Right kidney (tissue), 1 donor: ENCODE results near the gene CYSTM1.
"Not testable (repeated sequence)": the region's sequence is repeated elsewhere in the genome, so short reads cannot be mapped to it uniquely, and the experiment has no call there.

Experiments
- DNase-seq: peaks from one replicate; pipeline ENCODE4 v3.0.0-alpha.2; 2016

CYSTM1 gene

GRCh38 chr5:140175367-140176030 is 511 bp downstream of the CYSTM1 start:
- DNase-seq, result peak; percentile 93

DNA sequence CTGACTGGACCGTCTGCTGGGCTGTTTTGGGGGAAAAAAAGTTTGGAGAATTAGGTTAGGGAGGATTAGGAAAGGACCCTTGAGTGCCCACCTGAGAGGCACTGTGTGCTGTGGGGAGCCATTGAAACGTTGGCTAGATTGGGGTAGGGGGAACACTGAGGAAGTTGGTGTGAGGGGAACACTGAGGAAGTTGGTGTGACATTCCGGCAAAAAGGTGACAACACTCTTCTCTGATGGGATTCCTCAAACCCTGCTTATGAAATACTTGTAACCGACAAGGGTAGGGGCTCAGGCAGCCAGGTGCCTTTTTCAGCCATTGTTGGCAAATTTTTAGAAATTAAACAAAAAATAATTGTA is 1.0 kb downstream of the CYSTM1 start:
- DNase-seq, result no peak

GRCh38 chr5:140178086-140178410 is 3.1 kb downstream of the CYSTM1 start:
- DNase-seq, result no peak

DNA sequence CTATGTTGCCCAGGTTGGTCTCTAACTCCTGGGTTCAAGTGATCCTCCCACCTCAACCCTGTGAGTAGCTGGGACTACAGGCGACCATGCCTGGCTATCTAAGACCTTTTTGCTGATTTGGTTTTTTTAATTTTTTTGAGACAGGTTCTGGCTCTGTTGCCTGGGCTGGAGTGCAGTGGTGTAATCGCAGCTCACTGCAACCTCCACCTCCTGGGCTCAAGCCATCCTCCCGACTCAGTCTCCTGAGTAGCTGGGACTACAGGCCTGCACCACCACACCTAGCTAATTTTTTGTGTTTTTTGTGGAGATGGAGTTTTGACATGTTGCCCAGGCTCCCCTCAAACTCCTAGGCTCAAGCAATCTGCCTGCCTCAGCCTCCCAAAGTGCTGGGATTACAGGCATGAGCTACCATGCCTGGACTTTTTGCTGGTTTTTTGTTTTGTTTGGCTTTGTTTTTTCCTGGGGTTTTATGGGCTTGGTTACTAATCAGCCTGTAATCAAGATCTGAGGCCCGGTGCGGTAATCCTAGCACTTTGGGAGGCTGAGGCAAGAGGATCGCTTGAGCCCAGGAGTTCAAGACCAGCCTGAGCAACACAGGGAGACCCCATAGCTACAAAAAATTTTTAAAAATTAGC is 3.6 kb downstream of the CYSTM1 start:
- DNase-seq, result no peak

DNA sequence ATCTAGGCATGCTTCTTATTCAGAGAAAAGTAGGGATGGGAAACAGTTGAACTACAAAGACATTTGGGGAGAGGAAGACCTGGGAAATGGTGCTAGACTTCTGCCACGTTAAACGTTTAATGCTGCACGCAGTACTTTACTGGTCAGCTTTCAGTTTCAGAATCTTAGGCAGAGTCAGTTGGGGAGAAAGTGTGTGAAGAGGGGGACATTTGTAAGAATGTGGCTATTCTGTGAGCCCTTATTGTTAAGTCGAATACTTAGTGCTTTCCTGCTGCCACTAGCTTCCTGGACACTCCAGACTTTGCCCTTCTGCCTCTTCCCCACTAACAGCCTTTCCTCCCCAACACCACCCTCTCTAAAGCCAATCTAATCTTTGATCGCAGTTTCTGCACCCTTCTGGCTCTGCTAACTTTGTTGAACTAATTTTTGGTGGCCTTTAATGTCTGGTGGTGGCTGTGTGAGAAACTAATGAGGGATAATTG is 6.1 kb downstream of the CYSTM1 start:
- DNase-seq, result no peak

GRCh38 chr5:140181525-140181924 is 6.5 kb downstream of the CYSTM1 start:
- DNase-seq, result no peak

DNA sequence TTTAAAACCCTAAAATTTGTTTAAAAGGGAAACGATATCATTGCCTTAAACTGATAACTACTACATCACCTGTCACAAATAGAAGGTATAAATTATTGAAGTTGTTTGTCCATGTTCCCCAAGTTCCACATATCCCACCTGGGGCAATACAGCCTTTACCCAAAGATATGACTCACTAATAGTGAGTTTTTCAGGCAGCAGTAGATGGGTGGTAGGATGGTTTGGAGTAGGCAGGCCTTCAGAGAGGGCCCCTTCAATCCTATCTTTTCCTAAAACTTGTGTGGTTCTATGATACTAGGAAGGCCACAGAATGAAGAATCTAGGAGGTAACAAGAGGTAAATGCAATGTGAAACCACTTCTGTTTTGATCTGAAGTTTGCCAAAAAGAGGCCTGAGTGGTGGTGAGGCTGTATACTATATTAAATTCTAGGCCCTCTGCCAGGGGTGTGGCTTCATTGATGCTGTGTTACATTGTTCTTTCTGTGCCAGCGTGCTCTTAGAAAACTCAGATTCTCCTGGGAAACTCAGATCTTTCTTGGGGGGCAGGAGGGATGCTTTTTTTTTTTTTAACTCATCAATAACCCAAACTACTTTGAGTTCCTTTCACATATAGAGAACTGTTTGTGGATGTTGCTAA is 7.2 kb downstream of the CYSTM1 start:
- DNase-seq, result no peak

DNA sequence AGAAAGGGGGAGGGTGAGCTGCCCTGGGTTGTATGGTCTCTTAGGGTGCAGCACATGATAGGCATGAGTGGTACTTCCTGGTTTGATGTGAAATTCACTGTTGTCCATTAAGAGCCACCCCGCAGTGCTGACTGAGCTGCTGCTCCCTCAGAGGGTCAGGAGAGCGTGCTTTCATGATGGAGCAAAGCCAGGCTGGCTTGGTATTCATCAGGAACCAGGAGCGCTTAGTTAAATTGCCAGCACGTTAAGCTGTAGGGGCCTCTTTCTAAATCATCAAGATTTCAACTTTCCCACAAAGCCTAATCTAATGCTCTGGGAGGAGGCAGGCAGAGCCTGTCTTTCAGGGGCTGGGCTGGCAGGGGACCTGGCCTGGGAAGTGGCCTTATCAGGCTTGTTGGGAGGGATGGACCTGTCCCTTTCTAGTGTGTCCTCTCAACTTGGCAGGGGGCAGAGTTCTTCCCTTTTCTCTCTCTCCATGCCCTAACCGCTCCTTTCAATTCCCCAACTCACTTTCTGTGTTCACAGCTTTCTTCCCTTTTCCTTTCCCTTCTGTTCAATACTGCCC is 7.9 kb downstream of the CYSTM1 start:
- no peak for DNase-seq

DNA sequence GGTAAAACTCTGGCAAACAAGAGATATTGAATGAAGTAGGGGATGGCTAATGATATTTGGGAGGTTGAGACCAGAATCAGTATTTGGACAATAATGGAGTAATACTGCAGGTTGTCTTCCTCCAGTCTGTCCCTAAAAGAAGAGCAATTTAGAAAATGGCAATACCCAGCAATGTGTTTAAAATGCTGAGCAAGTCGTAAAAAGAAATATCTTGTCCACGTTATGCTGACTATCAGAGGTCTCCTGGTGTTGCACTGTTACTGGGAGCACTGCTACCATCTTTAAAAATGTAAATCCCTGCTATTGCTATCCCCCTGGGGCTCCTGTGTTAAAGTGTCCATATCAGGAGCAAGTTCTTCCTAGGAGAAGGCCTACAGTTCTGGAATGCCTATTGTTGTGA is 10.4 kb downstream of the CYSTM1 start:
- no peak for DNase-seq

DNA sequence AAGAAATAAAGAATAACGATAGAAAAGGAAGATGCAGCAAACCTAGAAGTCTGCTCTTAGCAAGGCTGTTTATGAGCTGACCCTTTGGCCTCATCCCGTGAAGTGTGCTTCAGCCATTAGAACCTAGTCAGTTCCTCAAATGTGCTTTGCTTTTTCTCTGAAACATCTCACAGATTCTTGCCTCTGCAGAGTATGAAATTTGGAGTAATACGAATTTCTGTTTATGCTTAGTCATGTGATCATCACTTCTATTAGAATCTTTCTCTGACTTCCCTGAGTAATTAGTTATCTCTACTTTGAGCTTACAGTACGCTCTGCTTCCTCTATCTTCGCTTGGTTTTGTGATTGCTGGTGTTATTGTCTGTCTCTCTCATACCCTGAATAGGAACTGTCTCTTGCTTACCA is 11.3 kb downstream of the CYSTM1 start:
- DNase-seq, result no peak

DNA sequence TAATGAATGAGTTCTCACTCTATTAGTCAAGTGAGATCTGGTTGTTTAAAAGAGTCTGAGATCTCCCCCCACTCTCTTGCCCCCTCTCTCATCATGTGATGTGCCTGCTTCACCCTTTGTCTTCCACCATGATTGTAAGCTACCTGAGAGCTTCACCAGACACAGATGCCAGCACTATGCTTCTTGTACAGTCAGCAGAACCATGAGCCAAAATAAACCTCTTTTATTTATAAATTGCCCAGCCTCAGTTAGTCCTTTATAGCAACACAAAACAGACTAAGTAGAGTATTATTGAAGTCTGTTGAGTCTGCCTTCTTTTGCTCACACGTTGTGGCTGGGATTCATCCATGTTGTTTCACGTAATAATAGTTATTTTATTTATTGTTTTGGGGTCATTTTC is 14.3 kb downstream of the CYSTM1 start:
- no peak for DNase-seq

- DNase-seq, result no peak
Observed at GRCh38 chr5:140189977-140190871, 15.2 kb downstream of the CYSTM1 start.

DNA sequence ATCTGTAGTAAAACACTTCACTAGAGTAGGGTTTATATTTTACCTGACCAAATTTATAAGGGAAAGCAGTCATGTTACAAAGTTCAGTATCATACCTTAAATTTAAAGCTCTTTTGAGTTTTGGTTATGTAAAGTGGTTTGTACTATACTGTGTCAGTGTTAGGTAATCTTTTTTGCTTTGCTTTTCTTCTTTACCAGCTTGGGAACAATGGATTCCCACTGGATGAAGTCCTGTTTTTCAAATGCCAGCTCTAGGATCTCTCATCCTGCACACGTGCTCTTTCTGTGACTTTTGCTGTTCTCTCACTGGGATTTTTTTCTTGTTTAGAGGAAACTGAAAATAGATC is 15.9 kb downstream of the CYSTM1 start:
- no peak for DNase-seq

DNA sequence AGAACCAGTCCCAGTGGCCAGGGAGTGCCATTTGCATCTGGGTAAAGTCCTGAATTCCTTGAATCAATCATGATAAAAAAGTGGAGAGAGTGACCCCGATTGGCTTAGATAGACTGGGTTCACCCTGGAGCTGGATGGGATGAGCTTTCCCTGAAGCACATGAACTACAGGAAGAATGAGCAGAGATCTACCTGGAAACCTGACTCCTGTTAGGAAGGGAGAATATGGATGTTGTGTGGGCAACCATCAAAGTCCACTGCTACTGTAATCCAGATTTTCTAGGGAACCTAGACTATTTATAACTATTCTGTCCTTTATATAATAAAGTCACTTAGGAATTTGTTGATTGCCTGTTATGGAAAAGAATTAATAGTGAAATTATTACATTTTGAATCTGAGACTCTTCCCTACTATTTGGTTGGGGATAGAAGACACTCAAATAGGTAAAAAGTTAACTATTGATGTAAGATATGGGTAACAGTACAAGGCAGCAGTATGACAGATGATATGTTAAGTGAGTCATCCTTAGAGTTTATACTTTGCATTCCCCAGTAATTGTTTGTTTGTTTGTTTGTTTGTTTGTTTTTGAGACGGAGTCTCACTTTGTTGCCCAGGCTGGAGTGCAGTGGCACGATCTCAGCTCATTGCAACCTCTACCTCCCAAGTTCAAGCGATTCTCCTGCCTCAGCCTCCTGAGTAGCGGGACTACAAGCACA is 17.9 kb downstream of the CYSTM1 start:
- DNase-seq, result no peak

DNA sequence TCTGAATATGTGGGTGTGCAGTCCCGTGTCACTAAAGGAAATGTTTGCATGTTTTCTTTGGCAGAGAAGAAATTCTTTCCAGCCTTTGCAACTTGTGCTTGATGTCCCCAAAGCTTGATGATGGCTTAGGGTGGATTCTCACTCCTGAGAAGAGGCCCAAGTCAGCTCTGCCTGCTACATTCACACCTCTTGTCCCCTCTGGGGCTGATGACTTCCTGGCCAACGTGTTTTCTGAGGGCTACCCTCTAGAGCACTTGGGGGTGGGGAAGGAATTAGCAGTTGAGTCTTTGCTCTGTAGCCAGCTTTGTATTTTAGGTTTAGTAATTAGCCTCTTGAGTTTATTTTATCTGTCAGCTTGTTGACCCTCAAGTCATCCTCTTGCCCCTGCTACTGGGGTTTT is 19.7 kb downstream of the CYSTM1 start:
- DNase-seq, result no peak

GRCh38 chr5:140196115-140196814 is 21.3 kb downstream of the CYSTM1 start:
- no peak for DNase-seq

- no peak for DNase-seq
Observed at GRCh38 chr5:140197023-140197422, 22.0 kb downstream of the CYSTM1 start.

GRCh38 chr5:140198915-140199314 is 23.9 kb downstream of the CYSTM1 start:
- DNase-seq, result not testable (repeated sequence)

- DNase-seq, result no peak
Observed at GRCh38 chr5:140202078-140202477, 27.1 kb downstream of the CYSTM1 start.

DNA sequence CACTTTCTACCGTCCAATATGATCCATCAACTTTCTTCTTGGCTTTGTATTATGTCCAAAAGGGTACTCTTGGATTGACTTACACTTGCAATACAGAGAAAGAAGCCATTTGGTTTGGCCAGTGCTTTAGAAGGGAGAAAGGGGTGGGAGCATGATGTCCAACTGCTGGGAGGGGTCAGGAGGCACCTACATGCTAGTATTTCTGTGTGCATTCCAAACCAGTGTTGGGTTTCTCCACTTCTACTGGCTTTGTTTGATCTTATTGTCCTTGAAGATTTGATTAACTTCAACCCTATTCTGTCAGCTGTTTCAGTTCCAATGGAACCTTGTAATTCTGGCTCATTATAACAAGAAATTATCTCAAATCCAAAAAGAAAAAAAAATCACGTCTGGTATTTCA is 27.6 kb downstream of the CYSTM1 start:
- no peak for DNase-seq

DNA sequence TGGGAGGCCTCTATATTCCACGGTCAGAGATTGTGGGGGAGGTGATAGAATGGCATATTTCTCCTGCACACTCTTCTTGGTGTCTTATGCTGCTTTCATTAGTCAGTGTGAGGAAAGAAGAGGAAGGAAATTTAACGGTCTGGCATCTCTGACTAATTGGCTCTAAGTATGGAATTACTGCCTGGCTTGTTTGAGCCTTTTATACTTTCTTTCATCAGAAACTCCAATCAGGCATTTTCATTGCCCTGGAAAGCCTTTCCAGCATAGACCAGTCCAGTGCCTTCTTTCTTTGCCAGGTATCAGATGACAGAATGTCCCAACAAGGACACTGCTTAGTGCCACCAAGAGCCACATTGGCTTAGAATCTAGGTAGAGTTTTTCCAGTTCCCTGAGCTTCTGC is 30.2 kb downstream of the CYSTM1 start:
- DNase-seq, result no peak
